ENCODE data around the gene CADM4.

GRCh38 chr19:43681821-43682220 is 42.2 kb upstream of the CADM4 start:
- TF ChIP-seq L3MBTL2 (IDR thresholded peaks at IDR 0.05) (no peak), GABPB2 (CRISPR knock-in tag; conservative IDR thresholded peaks at IDR 0.05) (no peak), NR3C1 (CRISPR knock-in tag; IDR thresholded peaks at IDR 0.05) (no peak), NFYB (IDR thresholded peaks at IDR 0.05; ENCODE audit: extremely low read depth, insufficient read length) (no peak), ATF6 (CRISPR knock-in tag; IDR thresholded peaks at IDR 0.05) (no peak), CREB1 (IDR thresholded peaks at IDR 0.05) (no peak), CREB1 (CRISPR knock-in tag; IDR thresholded peaks at IDR 0.05) (no peak), ZBTB33 (CRISPR knock-in tag; IDR thresholded peaks at IDR 0.05) (no peak), ZNF124 (CRISPR knock-in tag; IDR thresholded peaks at IDR 0.05) (no peak), EHMT2 (IDR thresholded peaks at IDR 0.05) (no peak), CSDE1 (IDR thresholded peaks at IDR 0.05) (no peak)
- TF ChIP-seq, protein P1, sequence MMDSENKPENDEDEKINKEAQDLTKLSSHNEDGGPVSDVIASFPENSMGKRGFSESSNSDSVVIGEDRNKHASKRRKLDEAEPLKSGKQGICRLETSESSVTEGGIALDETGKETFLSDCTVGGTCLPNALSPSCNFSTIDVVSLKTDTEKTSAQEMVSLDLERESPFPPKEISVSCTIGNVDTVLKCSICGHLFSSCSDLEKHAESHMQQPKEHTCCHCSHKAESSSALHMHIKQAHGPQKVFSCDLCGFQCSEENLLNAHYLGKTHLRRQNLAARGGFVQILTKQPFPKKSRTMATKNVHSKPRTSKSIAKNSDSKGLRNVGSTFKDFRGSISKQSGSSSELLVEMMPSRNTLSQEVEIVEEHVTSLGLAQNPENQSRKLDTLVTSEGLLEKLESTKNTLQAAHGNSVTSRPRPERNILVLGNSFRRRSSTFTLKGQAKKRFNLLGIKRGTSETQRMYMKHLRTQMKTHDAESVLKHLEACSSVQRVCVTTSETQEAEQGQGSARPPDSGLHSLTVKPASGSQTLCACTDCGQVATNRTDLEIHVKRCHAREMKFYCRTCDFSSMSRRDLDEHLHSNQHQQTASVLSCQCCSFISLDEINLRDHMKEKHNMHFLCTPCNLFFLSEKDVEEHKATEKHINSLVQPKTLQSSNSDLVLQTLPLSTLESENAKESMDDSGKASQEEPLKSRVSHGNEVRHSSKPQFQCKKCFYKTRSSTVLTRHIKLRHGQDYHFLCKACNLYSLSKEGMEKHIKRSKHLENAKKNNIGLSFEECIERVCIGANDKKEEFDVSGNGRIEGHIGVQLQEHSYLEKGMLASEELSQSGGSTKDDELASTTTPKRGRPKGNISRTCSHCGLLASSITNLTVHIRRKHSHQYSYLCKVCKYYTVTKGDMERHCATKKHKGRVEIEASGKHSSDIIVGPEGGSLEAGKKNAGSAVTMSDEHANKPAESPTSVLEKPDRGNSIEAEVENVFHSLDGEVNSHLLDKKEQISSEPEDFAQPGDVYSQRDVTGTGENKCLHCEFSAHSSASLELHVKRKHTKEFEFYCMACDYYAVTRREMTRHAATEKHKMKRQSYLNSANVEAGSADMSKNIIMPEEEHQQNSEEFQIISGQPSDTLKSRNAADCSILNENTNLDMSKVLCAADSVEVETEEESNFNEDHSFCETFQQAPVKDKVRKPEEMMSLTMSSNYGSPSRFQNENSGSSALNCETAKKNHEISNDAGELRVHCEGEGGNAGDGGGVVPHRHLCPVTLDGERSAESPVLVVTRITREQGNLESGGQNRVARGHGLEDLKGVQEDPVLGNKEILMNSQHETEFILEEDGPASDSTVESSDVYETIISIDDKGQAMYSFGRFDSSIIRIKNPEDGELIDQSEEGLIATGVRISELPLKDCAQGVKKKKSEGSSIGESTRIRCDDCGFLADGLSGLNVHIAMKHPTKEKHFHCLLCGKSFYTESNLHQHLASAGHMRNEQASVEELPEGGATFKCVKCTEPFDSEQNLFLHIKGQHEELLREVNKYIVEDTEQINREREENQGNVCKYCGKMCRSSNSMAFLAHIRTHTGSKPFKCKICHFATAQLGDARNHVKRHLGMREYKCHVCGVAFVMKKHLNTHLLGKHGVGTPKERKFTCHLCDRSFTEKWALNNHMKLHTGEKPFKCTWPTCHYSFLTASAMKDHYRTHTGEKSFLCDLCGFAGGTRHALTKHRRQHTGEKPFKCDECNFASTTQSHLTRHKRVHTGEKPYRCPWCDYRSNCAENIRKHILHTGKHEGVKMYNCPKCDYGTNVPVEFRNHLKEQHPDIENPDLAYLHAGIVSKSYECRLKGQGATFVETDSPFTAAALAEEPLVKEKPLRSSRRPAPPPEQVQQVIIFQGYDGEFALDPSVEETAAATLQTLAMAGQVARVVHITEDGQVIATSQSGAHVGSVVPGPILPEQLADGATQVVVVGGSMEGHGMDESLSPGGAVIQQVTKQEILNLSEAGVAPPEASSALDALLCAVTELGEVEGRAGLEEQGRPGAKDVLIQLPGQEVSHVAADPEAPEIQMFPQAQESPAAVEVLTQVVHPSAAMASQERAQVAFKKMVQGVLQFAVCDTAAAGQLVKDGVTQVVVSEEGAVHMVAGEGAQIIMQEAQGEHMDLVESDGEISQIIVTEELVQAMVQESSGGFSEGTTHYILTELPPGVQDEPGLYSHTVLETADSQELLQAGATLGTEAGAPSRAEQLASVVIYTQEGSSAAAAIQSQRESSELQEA (IDR thresholded peaks at IDR 0.05; ENCODE audit: low read depth) = no peak
- TF ChIP-seq, protein P2, sequence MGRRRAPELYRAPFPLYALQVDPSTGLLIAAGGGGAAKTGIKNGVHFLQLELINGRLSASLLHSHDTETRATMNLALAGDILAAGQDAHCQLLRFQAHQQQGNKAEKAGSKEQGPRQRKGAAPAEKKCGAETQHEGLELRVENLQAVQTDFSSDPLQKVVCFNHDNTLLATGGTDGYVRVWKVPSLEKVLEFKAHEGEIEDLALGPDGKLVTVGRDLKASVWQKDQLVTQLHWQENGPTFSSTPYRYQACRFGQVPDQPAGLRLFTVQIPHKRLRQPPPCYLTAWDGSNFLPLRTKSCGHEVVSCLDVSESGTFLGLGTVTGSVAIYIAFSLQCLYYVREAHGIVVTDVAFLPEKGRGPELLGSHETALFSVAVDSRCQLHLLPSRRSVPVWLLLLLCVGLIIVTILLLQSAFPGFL (CRISPR knock-in tag; IDR thresholded peaks at IDR 0.05) = no peak
- TF ChIP-seq, protein P3, sequence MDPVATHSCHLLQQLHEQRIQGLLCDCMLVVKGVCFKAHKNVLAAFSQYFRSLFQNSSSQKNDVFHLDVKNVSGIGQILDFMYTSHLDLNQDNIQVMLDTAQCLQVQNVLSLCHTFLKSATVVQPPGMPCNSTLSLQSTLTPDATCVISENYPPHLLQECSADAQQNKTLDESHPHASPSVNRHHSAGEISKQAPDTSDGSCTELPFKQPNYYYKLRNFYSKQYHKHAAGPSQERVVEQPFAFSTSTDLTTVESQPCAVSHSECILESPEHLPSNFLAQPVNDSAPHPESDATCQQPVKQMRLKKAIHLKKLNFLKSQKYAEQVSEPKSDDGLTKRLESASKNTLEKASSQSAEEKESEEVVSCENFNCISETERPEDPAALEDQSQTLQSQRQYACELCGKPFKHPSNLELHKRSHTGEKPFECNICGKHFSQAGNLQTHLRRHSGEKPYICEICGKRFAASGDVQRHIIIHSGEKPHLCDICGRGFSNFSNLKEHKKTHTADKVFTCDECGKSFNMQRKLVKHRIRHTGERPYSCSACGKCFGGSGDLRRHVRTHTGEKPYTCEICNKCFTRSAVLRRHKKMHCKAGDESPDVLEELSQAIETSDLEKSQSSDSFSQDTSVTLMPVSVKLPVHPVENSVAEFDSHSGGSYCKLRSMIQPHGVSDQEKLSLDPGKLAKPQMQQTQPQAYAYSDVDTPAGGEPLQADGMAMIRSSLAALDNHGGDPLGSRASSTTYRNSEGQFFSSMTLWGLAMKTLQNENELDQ (CRISPR knock-in tag; IDR thresholded peaks at IDR 0.05; ENCODE audit: borderline replicate concordance) = no peak
